Colonic mucosa (tissue), 4 donors: Measurements from ENCODE around the gene FAM47E. TPM values are rescaled to one million over a fixed set of nuclear protein-coding genes. Genes with fewer than 3 reads are reported as not detected.

Experiments used
- DNase-seq: peaks from one replicate; pipeline ENCODE4 v3.0.0-alpha.2; 2020
- H3K27ac ChIP-seq: fragments of 200-600 bp; one replicate; pipeline ENCODE4 v1.8.0; 2021
- H3K27me3 ChIP-seq: fragments of 200-600 bp; one replicate; pipeline ENCODE4 v1.8.0; 2021
- H3K36me3 ChIP-seq: fragments of 200-600 bp; one replicate; pipeline ENCODE4 v1.8.0; 2021
- H3K4me1 ChIP-seq: fragments of 200-600 bp; one replicate; pipeline ENCODE4 v1.8.0; 2021; ENCODE audit warnings: mild to moderate bottlenecking
- H3K4me3 ChIP-seq: fragments of 200-600 bp; one replicate; pipeline ENCODE4 v1.8.0; 2021
- H3K9ac ChIP-seq, 2 donors: one replicate each; pipeline ENCODE4 v1.7.0; 2013; ENCODE audit warnings: control low read depth in 2 of 2, low read depth in 2 of 2, low read length in 2 of 2
- H3K9me3 ChIP-seq: fragments of 200-600 bp; one replicate; pipeline ENCODE4 v1.8.0; 2021
- CTCF ChIP-seq: fragments of 200-600 bp; IDR thresholded peaks from one replicate; pipeline ENCODE4 v1.8.0; 2022; ENCODE audit warnings: antibody characterized with exemption, mild to moderate bottlenecking
- intact Hi-C: fragments of 100-400 bp; cut with DNase I; formaldehyde crosslinking; loops from one replicate; pipeline ENCODE4 v1.14.1; 2022
- total RNA-seq, 2 donors: library from RNA; stranded (reverse); fragmentation: NEBNext Ultra II Directional in 1 of 2; extraction: Animal tissue kit (Norgen Biotek cat#: 25700) in 1 of 2; gene quantifications; one replicate each; pipeline ENCODE4 v1.2.1, GENCODE V29; 2021
- donor health status: healthy.
- donor health status: DM: no; HTN: no; CAD: no.
- donor health status: DM: no; HTN: no; CAD: no.

The FAM47E gene
- total RNA-seq, 2 donors from 2014 or later: 3.9 to 4.8 TPM

GRCh38 chr4:76311896-76312331 is 60.4 kb downstream of the FAM47E start:
- H3K27ac ChIP-seq: no peak overlapping the region
- no peaks in the 10 kb centered on the region for H3K9me3 ChIP-seq
- no peak for DNase-seq
- peak overlapping the region in 1 of 2 donors; percentile 19 for H3K9ac ChIP-seq
- no peak for TF ChIP-seq CTCF
- no peaks in the 10 kb centered on the region for H3K4me1 ChIP-seq
- H3K4me3 ChIP-seq: no peak overlapping the region
- no peaks in the 10 kb centered on the region for H3K27me3 ChIP-seq
- no peaks in the 10 kb centered on the region for H3K36me3 ChIP-seq
- intact Hi-C loops: no loop called here

- Histone ChIP-seq H3K27me3 (no peaks in the 10 kb centered on the region), H3K4me3 (no peak overlapping the region), H3K9ac (no peak overlapping the region), H3K36me3 (no peaks in the 10 kb centered on the region), H3K27ac (no peak overlapping the region), H3K4me1 (no peaks in the 10 kb centered on the region), H3K9me3 (no peaks in the 10 kb centered on the region)
- intact Hi-C loops: no loop called here
- no peak for TF ChIP-seq CTCF
- DNase-seq: no peak
These were observed 60.9 kb downstream of the FAM47E start for GRCh38 chr4:76312457-76312856.

GRCh38 chr4:76313547-76313946 is 62.0 kb downstream of the FAM47E start:
- Histone ChIP-seq H3K4me3 (no peak overlapping the region), H3K9me3 (no peaks in the 10 kb centered on the region), H3K9ac (no peak overlapping the region), H3K27ac (no peak overlapping the region), H3K27me3 (no peaks in the 10 kb centered on the region), H3K36me3 (no peaks in the 10 kb centered on the region), H3K4me1 (no peaks in the 10 kb centered on the region)
- TF ChIP-seq CTCF: no peak
- intact Hi-C loops: no loop called here
- DNase-seq: no peak

- H3K9ac ChIP-seq: no peak overlapping the region
- H3K4me1 ChIP-seq: no peaks in the 10 kb centered on the region
- H3K27ac ChIP-seq: no peak overlapping the region
- no peaks in the 10 kb centered on the region for H3K9me3 ChIP-seq
- H3K36me3 ChIP-seq: no peaks in the 10 kb centered on the region
- no peak for DNase-seq
- no peak overlapping the region for H3K4me3 ChIP-seq
- TF ChIP-seq CTCF: no peak
- intact Hi-C loops: no loop called here
- no peaks in the 10 kb centered on the region for H3K27me3 ChIP-seq
These were observed 63.9 kb downstream of the FAM47E start for GRCh38 chr4:76315267-76315918.

GRCh38 chr4:76316131-76316530 is 64.6 kb downstream of the FAM47E start:
- no peaks in the 10 kb centered on the region for H3K9me3 ChIP-seq
- H3K27me3 ChIP-seq: no peaks in the 10 kb centered on the region
- no peak overlapping the region for H3K27ac ChIP-seq
- H3K36me3 ChIP-seq: no peaks in the 10 kb centered on the region
- no peak overlapping the region for H3K4me3 ChIP-seq
- H3K9ac ChIP-seq: no peak overlapping the region
- DNase-seq: no peak
- no peaks in the 10 kb centered on the region for H3K4me1 ChIP-seq
- TF ChIP-seq CTCF: no peak
- intact Hi-C loops: no loop called here
